Measurements from ENCODE around the gene CHCHD4.
A peak's percentile ranks its signal among the peaks of the same experiment; 100 is the strongest.

The CHCHD4 gene

DNA sequence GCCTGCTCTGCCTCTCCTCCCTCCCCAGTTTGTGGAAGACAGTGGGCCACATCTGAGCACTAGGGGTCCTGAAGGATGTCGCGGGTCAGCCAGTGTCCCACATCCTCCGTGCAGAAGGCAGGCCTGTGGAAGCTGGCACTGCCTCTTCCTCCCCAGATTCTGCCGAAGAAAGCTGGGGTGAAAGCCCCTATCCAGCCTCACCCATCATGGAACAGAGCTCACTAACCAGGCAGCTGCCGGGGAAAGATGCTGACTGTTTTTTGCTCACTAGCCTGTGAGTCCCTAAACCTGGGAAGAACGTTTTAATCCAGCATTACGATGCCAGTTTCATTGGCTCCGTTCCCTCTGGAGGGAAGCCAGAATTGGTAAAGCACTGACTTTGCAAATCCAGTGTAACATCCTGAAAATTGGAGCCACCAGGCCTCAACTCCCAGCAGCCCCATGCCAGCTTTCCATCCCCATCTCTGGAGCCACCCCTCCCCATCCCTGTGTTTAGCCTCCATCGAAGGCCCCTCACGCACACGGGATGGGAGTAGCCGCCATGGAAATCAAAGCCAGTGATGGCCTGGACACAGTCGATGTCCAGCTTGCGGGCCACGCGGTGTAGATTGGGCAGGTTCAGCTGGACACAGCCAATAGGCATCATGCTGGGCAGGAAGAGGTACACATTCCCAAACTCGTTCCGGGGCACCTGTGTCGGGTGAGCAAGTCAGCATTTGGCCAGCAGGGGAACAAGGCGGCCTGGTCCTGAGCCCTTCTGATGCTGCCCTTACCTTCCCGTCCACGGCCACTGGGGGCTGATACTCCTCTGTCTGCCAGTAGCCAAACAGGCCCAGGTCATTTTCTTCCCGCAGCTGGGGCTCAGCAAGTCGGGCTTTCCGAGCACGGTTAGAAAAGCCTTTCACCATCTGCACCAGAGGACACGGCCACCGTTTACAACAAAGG lies 23.6 kb upstream of the CHCHD4 start:
- DNase-seq (ENCODE audit: low spot score), result no peak

- DNase-seq (ENCODE audit: low spot score), result no peak
These were observed 22.9 kb upstream of the CHCHD4 start for GRCh38 chr3:14147617-14148016.

DNA sequence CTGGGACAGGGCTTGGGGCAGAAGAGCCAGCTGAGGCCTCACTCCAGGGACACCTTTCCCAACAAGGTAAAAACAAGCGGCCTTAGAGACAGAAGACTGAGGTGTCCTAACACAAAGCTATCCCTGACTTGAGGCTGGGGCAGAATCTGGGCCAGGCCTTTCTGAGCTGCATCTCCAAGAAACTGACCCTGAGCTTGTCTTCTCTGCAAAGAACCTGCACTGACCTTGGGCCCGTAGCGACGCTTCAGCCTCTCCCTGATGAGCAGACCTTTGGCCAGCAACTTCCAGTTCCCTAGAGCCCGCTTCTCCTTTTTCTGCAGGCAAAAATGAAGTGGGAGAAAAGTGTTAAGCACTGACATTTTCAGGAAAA lies 22.4 kb upstream of the CHCHD4 start:
- no peak for DNase-seq (ENCODE audit: low spot score)

DNA sequence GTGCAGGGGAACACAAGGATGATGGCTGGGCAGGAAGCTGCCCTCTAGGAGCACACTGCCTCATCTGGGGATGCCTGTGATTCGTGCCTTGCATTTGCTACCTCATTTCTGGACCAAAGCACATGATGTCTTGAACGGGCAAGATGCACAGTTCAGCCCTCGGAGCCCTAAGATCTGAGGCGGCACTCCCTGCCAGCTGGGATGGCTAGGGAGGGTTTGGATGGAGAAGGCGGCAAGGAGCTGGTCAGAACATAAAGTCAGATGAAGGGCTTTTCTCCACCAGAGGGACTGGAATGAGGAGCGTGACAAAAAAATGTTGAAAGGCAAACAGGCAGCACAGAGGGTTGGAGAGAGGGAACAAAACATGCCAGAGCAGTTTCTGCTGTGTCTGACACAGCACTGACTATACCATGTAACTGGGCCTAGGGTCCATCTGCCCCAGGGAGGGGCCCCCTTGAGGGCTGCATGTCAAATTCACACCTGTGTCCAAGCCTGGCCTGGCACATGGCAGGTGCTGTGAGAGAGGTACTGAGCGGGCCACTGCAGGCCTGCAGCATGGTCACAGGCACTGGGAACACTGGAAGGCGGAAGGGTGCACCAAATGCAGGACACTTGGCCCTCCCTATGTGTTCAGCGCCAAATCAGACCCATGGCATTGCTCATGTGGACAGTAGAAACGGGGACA lies 21.9 kb upstream of the CHCHD4 start:
- no peak for DNase-seq (ENCODE audit: low spot score)

DNA sequence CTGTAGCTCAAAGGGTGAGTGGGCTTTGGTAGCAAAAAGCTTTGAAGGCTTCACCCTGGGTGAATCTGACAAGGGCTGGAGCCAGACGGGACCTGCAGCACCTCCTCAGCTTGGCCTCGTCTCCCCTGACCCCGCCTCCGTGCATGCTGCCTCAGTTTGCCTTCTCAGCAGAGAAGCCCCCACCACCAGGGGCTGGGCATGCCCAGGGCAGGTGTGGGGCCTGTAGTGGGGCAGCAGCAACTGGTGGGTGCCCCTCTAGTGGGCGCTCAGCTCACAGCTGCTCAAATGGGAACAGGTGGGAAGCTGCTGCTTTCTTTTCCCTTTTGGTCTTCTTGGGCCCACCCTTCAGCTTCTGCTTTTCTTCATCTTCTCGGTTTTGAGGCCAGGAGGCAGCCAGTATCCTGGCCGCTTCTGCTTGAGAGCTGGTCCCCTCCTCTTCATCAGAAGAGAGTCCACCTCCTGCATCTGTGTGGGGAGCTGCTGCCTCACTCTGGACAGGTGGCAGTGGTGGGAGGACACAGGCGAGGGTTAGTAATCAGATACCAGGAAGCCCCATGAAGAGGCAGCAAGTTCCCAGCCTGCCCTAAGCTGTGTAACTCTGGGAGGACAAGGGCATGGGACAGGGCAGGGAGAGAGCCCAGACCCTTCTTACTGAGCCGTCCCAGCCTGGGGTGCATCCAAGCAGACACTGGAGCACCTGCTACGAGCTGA lies 21.2 kb upstream of the CHCHD4 start:
- no peak for DNase-seq (ENCODE audit: low spot score)

DNA sequence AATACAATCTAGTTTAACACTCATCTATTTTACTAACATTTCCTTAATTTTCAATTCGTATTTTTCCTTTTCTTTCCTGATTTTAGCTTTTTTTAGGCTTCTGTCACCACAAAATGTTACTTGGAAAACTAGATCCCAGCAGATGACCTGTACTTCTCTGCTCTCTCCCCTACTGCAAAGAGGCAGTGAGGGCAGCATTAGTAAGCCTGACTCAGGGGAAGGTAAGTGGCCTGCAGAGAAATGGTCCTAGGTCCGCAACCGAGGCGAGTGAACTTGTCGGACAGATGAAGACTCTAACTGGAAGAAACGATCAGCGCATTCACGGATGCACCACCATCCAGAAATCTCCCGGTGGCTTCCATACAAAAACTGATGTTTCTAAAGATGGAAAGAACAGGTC lies 20.6 kb upstream of the CHCHD4 start:
- DNase-seq (ENCODE audit: low spot score), result peak; percentile 24

DNA sequence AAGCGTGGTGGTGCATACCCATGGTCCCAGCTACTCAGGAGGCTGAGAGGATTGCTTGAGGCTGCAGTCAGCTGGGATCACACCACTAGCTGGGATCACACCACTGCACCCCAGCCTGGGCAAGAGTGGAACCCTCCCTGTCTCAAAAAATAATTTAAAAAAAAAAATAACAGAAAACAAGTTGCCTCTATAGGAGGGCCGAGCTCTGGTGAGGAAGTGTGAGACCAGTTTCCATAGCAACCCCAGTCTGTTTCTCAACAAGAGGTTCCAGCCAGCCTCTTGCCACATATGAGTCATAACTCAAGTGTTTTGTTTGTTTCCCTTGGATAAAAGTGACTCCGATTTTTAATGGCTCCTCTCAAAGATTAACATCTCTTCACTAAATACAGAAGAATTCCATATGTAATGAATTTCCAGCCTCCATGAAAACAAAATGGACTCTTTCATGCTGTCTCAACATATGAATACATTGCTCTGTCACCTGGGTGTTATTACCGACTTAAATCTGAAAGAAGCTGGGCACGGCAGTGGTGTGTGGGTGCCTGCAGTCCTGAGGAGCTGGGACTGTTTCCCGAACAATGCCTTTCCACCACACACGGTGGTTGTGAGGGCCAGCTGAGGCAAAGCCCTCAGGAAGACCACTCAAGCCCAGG lies 19.9 kb upstream of the CHCHD4 start:
- DNase-seq (ENCODE audit: low spot score), result peak; percentile 93

GRCh38 chr3:14143271-14144225 lies 18.9 kb upstream of the CHCHD4 start:
- peak; percentile 84 for DNase-seq (ENCODE audit: low spot score)

DNA sequence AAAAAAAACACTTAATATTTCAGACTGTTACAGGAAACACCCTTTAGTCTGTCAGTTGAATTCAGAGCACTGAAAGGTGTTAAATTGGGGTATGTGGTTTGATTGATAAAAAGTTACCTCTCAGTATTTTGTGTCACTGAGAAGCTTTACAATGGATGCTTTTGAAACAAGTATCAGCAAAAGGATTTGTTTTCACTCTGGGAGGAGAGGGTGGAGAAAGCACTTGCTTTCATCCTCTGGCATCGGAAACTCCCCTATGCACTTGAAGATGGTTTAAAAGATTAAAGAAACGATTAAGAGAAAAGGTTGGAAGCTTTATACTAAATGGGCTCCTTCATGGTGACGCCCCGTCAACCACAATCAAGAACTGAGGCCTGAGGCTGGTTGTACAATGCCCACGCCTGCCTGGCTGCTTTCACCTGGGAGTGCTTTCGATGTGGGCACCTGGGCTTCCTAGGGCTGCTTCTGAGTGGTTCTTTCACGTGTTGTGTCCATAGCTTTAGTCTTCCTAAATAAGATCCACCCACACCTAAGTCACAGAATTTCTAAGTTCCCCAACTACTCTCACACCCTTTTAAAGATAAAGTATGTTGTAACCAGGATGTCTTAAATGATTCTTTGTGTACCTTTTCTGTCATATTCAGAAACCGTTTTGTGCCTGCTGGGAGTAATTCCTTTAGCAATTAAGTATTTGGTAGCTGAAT lies 18.0 kb upstream of the CHCHD4 start:
- DNase-seq (ENCODE audit: low spot score), result no peak

GRCh38 chr3:14141602-14142341 lies 17.1 kb upstream of the CHCHD4 start:
- DNase-seq (ENCODE audit: low spot score), result no peak

- peak; percentile 40 for DNase-seq (ENCODE audit: low spot score)
These were observed 16.5 kb upstream of the CHCHD4 start for GRCh38 chr3:14141144-14141543.

DNA sequence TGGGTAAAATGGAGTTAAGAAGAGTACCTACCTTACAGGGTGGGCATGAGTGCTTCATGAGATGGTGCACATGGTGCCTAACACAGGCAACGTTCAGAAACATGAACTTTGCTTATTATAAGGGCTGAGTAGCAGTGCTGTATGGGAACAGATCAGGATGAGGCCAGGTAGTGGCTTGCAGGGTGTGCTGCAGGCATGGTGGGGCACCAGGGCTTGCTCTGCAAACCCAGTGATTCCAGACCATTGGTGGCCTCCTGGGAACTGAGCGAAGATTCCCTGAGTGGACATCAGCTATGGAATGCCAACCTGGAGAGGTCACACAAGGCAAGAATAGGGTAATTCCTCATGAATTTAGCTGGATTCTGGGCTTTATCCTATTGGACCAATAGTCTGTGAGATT lies 16.0 kb upstream of the CHCHD4 start:
- no peak for DNase-seq (ENCODE audit: low spot score)

DNA sequence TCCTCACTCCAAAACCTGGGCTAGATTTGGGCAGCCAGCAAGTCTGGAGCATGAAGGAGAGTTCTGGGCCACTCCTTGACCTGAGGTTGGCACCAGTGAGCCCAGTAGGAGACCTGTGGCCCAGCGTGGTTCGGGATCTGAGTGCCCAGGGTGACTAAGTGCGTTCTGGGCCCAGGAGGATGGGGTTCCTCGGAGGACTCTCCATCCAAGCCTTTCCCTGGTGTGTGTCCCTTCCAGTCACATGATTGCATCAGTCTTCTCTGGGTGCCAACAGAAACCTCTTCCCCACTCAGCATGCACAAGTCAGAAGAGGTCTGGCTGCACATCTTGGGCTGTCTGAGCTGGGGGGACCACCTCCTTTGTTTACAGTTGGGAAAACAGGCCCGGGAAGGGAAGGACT lies 15.1 kb upstream of the CHCHD4 start:
- peak; percentile 55 for DNase-seq (ENCODE audit: low spot score)

DNA sequence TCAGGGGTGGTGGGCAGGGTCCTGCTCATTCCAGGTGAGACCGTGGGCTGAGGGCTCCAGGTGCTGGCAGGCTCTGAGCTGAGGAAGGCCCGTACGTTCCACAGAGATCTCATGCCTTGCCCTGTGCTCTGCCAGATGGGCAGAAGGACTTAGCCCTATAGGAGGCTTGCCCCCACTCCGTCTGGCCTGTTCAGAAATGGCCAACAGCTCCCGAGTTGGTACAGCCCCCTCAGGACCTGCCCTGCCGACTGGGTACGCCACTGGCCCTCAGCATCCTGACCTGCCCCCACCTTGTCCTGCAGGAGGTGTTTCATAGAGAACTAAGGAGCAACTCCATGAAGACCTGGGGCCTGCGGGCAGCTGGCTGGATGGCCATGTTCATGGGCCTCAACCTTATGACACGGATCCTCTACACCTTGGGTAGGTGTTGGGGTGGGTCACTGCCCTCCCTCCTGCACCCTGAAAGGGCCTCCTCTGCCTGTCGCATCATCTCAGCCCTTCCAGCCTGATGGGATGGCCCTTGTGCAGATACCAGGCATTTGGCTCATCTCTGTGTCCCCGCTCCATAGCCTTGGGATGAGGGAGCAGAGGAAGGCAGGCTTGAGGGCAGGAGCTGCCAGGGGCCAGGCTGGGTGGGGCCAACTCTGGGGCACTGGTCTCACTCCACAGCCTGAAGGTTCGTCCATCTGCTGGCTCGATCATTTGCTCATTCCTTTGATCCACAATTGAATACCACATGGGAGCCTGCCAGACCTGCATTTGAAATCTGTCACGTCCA lies 14.4 kb upstream of the CHCHD4 start:
- no peak for DNase-seq (ENCODE audit: low spot score)

- DNase-seq (ENCODE audit: low spot score), result no peak
These were observed 13.6 kb upstream of the CHCHD4 start for GRCh38 chr3:14138109-14138877.

DNA sequence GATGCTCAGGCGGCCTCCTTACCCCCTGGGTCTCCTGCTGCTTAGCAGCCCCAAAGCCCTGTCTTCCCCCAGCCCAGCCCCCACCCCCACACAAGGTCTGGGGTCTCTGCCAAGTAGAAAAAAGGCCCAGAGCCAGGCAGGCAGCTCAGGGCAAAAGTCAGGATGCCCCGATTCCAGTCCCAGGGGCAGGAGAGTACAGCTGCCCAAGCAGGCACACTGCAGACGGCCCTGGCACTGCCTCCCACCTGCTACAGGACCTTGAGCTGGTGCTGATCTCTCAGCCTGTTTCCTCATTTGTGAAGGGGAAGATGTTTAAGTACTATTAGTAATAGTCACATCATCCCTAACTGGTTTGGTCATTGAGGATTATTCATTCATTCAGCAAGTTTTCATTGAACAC lies 12.8 kb upstream of the CHCHD4 start:
- no peak for DNase-seq (ENCODE audit: low spot score)

- no peak for DNase-seq (ENCODE audit: low spot score)
These were observed 12.3 kb upstream of the CHCHD4 start for GRCh38 chr3:14137004-14137403.

- DNase-seq (ENCODE audit: low spot score), result no peak
These were observed 10.9 kb upstream of the CHCHD4 start for GRCh38 chr3:14135581-14135980.

All from GM03348 (cell line).